Heart left ventricle (tissue), 13 donors: ENCODE results near the gene MYOF.

Experiments
- POLR2A ChIP-seq, 2 donors: fragments of 450-650 bp; IDR thresholded peaks; one replicate each; pipeline ENCODE4 v1.6.1; 2017; ENCODE audit warnings: antibody characterized with exemption in 2 of 2, mild to moderate bottlenecking in 2 of 2, moderate library complexity in 2 of 2
- TF ChIP-seq, protein P1 (sequence below), 12 donors: fragments of 200-600 bp; sonication (generic) in 4 of 12; IDR thresholded peaks; one replicate each; pipeline versions ENCODE4 v1.5.0 to v1.8.0; 2018 to 2022; ENCODE audit warnings: antibody characterized with exemption in 12 of 12, mild to moderate bottlenecking in 5 of 12
- donor health status: ischemic (EF 13 %, LVEDD 7.1; RV severe dilation, severe dysfunction).
- donor health status: DM: no; HTN: yes; CAD: no.
- donor health status: DM: no; HTN: no; CAD: no.
- donor health status: ischemic (EF 25% LVEDD 6.9; RV normal size, moderate dysfunction).
- donor health status: ischemic (EF 25% LVEDD 5.7; RV mildly dilated, moderate dysfunction).
- donor health status: ischemic (EF 35%, LVEDD 5.7; RV mildly dilated, moderate dysfunction).
- donor health status: nonischemic (EF 11% LVEDD 7.7; RV severe dilation, severe dysfunction).
- donor health status: DM: yes; HTN: yes; CAD: no.
- donor health status: PGD.
- donor health status: ischemic (EF 29% LVEDD 5.4; RV normal size, mild dysfunction).
- donor health status: nonischemic (EF 23%, LVEDD 6.1; RV moderate dilation, normal function).

DNA sequence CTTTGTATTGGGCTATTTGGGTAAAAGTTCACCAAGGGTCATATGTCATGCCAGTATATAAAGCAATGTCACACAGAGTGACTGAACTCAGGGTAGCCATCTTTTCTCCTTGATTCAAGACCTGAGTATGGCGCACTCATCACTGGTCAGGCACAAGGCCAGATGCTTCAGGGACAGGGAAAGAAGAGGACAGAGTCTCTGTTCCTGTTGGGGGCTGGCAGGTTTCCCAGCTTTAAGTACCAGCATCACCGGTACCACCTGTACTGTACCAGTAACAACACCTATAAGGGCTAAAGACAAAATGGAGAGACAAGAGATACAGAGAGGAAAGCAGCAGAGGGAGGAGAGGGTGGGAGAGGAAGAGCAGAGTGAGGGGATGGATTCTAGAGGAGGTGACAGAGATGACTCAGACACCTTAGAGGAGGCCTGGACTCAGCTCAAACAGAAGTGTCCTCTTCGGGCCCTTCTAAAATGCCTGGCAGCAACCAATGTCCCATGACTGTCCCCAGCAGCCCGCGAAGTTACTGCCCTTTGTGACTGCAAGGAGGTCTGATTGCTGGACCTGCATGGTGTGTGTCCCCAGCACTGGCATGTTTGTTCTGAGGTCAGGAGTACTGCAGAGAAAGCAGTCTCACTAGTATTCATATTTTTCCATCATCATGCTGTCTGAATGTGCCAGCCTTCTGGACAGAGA is 191.3 kb downstream of the MYOF start:
- no peak for TF ChIP-seq POLR2A (IDR thresholded peaks at IDR 0.05)
- TF ChIP-seq, protein P1, sequence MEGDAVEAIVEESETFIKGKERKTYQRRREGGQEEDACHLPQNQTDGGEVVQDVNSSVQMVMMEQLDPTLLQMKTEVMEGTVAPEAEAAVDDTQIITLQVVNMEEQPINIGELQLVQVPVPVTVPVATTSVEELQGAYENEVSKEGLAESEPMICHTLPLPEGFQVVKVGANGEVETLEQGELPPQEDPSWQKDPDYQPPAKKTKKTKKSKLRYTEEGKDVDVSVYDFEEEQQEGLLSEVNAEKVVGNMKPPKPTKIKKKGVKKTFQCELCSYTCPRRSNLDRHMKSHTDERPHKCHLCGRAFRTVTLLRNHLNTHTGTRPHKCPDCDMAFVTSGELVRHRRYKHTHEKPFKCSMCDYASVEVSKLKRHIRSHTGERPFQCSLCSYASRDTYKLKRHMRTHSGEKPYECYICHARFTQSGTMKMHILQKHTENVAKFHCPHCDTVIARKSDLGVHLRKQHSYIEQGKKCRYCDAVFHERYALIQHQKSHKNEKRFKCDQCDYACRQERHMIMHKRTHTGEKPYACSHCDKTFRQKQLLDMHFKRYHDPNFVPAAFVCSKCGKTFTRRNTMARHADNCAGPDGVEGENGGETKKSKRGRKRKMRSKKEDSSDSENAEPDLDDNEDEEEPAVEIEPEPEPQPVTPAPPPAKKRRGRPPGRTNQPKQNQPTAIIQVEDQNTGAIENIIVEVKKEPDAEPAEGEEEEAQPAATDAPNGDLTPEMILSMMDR (IDR thresholded peaks at IDR 0.05) = no peak
